ENCODE data around the gene ITGB6.

The ITGB6 gene

GRCh38 chr2:160055726-160056108, 144.4 kb downstream of the ITGB6 start:
- no peaks in the 10 kb centered on the region for H3K36me3 Mint-ChIP-seq (ENCODE audit: low read depth)
- no peaks in the 10 kb centered on the region for H3K9me3 Mint-ChIP-seq
- no peaks in the 10 kb centered on the region for H3K4me1 Mint-ChIP-seq (ENCODE audit: low read depth)
- H3K27ac Mint-ChIP-seq, result no peak overlapping the region
- no peak overlapping the region for H3K4me3 Mint-ChIP-seq
- peaks cover 38% of the 10 kb centered on the region for H3K27me3 Mint-ChIP-seq (ENCODE audit: low read depth)

GRCh38 chr2:160054984-160055725, 144.9 kb downstream of the ITGB6 start:
- H3K36me3 Mint-ChIP-seq (ENCODE audit: low read depth), result no peaks in the 10 kb centered on the region

GRCh38 chr2:160053946-160054345, 146.1 kb downstream of the ITGB6 start:
- H3K36me3 Mint-ChIP-seq (ENCODE audit: low read depth), result no peaks in the 10 kb centered on the region
- H3K27me3 Mint-ChIP-seq (ENCODE audit: low read depth), result peaks cover 24% of the 10 kb centered on the region
- H3K4me1 Mint-ChIP-seq (ENCODE audit: low read depth), result no peaks in the 10 kb centered on the region
- no peak overlapping the region for H3K4me3 Mint-ChIP-seq
- H3K9me3 Mint-ChIP-seq, result no peaks in the 10 kb centered on the region
- no peak overlapping the region for H3K27ac Mint-ChIP-seq

More at GRCh38 chr2:160054984-160055725, 144.9 kb downstream of the ITGB6 start:
- Mint-ChIP-seq H3K27ac (no peak overlapping the region), H3K4me1 (ENCODE audit: low read depth) (no peaks in the 10 kb centered on the region), H3K4me3 (no peak overlapping the region), H3K9me3 (no peaks in the 10 kb centered on the region), H3K27me3 (ENCODE audit: low read depth) (peaks cover 32% of the 10 kb centered on the region)

GRCh38 chr2:160052531-160052930, 147.5 kb downstream of the ITGB6 start:
- Mint-ChIP-seq H3K27ac (no peak overlapping the region), H3K36me3 (ENCODE audit: low read depth) (no peaks in the 10 kb centered on the region), H3K4me3 (no peak overlapping the region), H3K27me3 (ENCODE audit: low read depth) (peaks cover 23% of the 10 kb centered on the region), H3K4me1 (ENCODE audit: low read depth) (no peaks in the 10 kb centered on the region), H3K9me3 (no peaks in the 10 kb centered on the region)

GRCh38 chr2:160051371-160051800, 148.7 kb downstream of the ITGB6 start:
- H3K27ac Mint-ChIP-seq, result no peak overlapping the region
- no peaks in the 10 kb centered on the region for H3K9me3 Mint-ChIP-seq
- no peaks in the 10 kb centered on the region for H3K36me3 Mint-ChIP-seq (ENCODE audit: low read depth)
- peaks cover 23% of the 10 kb centered on the region for H3K27me3 Mint-ChIP-seq (ENCODE audit: low read depth)
- no peak overlapping the region for H3K4me3 Mint-ChIP-seq
- H3K4me1 Mint-ChIP-seq (ENCODE audit: low read depth), result no peaks in the 10 kb centered on the region

- Mint-ChIP-seq H3K27ac (no peak overlapping the region), H3K36me3 (ENCODE audit: low read depth) (no peaks in the 10 kb centered on the region), H3K4me3 (no peak overlapping the region), H3K4me1 (ENCODE audit: low read depth) (no peaks in the 10 kb centered on the region), H3K27me3 (ENCODE audit: low read depth) (peaks cover 20% of the 10 kb centered on the region), H3K9me3 (no peaks in the 10 kb centered on the region)
These were observed 149.9 kb downstream of the ITGB6 start for GRCh38 chr2:160050147-160050546.
